Fibroblast of the aortic adventitia (primary cell): ENCODE results near the gene SCFD2. TPM values are rescaled to one million over a fixed set of nuclear protein-coding genes. Genes with fewer than 3 reads are reported as not detected.

Source experiments
- DNase-seq: peaks from one replicate; pipeline ENCODE4 v3.0.0-alpha.2; 2010; ENCODE audit warnings: low read depth
- H3K4me3 ChIP-seq: 2 replicates; pipeline ENCODE4 v1.5.1; 2011; ENCODE audit warnings: low read depth, mild to moderate bottlenecking, control low read depth, low read length, moderate library complexity
- total RNA-seq: library from RNA; depleted of rRNA; stranded (reverse); fragments of >200 nt; gene quantifications from 2 replicates; pipeline ENCODE4 v1.2.3, GENCODE V29; 2012; ENCODE audit warnings: low replicate concordance
- TF ChIP-seq, protein P1 (sequence below): IDR thresholded peaks from 2 replicates; pipeline ENCODE4 v1.5.1; 2011; ENCODE audit warnings: mild to moderate bottlenecking, low read length, control low read depth, inconsistent platforms; ENCODE audit not compliant: insufficient read depth

SCFD2 gene
- total RNA-seq, 1 donor: 69.2 TPM

DNA sequence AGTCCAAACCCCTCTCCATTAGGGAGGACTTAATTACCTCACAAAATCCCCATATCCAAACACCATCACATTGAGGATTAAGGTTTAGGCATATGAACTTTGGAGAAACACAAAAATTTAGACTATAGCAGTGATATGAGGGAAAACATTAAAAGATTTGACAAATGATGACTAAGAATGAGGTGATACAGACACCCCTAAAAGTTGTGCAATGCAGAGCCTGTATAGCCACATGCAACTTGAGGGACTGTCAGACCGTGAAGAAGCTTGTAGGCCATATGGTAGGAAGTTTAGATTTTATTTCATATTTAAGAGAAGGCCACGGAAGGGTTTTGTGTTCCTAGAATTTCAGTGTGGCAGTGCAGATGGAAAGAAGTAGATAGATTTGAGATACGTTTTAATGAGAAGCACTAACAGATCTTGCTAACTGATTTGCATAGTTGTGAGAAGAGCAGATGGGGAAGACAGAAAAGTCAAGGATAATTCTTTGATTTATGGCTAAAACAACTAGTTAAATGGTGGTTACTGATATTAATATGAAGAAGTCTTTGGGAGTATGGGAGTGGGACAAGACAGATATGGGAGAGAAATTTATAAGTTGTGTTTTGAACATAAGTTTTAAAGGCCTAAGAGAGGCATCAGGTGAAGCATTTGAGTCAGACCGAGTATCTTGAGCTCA lies 6.1 kb upstream of the SCFD2 start:
- no peak overlapping the region for H3K4me3 ChIP-seq
- TF ChIP-seq, protein P1, sequence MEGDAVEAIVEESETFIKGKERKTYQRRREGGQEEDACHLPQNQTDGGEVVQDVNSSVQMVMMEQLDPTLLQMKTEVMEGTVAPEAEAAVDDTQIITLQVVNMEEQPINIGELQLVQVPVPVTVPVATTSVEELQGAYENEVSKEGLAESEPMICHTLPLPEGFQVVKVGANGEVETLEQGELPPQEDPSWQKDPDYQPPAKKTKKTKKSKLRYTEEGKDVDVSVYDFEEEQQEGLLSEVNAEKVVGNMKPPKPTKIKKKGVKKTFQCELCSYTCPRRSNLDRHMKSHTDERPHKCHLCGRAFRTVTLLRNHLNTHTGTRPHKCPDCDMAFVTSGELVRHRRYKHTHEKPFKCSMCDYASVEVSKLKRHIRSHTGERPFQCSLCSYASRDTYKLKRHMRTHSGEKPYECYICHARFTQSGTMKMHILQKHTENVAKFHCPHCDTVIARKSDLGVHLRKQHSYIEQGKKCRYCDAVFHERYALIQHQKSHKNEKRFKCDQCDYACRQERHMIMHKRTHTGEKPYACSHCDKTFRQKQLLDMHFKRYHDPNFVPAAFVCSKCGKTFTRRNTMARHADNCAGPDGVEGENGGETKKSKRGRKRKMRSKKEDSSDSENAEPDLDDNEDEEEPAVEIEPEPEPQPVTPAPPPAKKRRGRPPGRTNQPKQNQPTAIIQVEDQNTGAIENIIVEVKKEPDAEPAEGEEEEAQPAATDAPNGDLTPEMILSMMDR: no peak
- no peak for DNase-seq

DNA sequence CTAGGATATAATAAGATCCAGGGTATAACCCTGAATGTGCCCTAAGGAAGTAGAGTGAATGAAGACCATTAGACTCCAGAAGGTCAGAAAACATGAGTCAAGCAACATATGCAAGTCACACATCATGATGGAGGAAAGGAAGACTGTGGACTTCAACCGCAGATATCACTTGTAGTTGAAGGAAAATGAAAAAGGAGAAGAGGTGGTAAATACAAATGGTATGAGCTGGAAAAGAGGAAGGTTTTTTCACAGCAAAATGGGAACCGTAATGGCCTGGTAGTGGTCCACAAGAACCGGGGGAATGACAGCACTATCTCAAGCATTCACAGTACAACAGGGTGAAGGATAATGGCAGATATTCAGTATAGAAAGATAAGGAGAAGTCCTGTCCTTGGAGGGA lies 5.2 kb upstream of the SCFD2 start:
- H3K4me3 ChIP-seq: no peak overlapping the region
- TF ChIP-seq, protein P1: no peak
- DNase-seq: no peak

DNA sequence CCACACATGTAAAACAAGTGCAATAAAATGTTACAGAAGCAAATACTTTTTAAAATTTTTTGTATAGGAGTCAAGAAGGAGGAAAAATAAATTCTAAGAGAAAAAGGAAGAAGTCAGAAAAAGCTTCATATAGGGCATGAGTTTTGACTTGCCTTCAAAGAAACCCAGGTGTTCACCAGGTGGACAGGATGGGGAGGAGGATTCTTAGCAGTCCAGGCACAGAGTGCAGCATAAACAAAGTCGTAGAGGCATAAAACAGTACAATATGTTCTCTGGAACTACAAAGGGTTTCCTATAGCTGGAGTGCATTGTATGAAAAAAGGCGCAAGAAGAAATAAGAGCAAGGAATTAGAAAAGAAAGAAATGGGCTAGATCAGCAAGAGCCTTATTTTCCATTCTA lies 1.9 kb upstream of the SCFD2 start:
- H3K4me3 ChIP-seq: no peak overlapping the region
- TF ChIP-seq, protein P1: no peak
- DNase-seq: no peak

DNA sequence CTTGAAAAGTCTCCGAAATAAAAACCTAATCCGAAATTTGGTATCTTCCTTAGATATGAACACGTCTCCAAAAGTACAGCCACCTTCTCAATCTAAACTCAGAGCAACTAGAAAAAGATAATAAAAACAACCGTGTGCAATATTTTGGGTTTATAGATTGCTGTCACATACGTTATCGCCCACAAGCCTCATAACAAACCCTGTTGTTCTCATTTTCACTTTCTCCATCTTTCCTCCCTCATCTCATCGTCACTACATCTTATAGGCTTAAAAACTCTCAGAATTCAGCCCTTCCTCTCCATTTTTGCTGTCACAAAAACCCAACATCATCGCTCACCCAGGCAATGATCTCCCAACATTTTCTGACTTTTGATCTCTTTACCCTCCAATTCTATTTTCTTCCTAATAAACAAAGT lies 448 bp upstream of the SCFD2 start:
- TF ChIP-seq, protein P1: no peak
- peak overlapping the region; percentile 97 for H3K4me3 ChIP-seq
- no peak for DNase-seq

DNA sequence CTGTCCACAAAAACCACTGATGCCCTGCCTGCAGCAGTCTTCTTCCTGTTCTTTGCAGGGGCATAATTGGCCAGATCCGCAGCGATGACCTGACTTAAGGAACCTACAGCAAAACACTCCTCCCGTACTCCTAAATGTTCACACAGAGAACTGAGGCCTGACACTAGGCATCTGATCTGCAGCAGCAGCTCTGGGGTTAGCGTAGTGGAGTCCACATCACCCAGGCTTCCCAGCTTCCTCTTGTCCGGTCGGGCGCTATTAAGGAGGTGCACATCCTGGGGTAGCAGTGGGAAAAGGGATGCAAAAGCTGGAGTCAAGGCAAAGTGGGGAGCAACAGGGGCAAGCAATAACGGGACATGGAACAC lies 758 bp downstream of the SCFD2 start:
- DNase-seq: peak; percentile 23
- peak overlapping the region; percentile 97 for H3K4me3 ChIP-seq
- TF ChIP-seq, protein P1: no peak

DNA sequence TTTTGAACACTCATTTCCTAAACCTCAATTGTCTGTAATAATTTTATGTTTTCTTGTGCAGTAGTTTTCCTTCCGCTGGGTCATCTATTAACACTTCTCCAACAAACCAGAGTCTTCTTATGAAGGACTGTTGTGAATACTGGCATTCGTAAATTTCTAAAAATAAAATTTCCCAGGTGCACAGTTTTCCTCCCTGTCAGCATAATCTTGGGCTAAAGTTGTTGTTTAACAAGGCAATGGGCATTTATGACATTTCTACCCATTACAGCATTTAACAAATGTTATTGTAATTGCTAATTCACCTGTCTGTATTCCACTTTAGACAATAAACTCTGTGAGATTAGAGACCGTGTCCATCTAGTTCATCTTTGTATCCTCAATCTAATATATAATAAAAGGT lies 1.2 kb downstream of the SCFD2 start:
- peak overlapping the region; percentile 97 for H3K4me3 ChIP-seq
- DNase-seq: no peak
- TF ChIP-seq, protein P1: no peak

DNA sequence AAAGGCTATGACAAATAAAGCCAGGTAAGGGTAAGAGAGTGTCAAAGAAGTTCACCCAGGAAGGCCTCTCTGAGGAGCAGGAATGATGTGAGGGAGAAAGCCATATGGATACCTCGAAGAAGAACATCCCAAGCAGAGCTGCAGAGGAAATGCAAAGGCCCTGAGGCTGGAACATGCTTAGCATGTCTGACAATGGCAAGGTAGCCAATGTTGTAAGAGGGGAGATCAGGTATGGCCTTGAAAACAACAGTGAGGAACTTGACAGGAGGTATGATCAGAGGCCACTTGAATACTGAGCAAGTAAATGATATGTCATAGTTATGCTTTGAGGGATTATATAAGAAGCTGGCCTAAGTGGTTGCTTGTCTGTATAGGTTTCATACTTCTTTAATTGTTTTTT lies 3.8 kb downstream of the SCFD2 start:
- TF ChIP-seq, protein P1: no peak
- DNase-seq: no peak
- peak overlapping the region; percentile 0 for H3K4me3 ChIP-seq
